Suprapubic skin (tissue), 3 donors: Measurements from ENCODE around the gene PHACTR1.

ENCODE experiments used
- POLR2A ChIP-seq, 2 donors: fragments of 450-650 bp; IDR thresholded peaks; one replicate each; pipeline ENCODE4 v1.6.1; 2017; ENCODE audit warnings: antibody characterized with exemption in 2 of 2, mild to moderate bottlenecking in 2 of 2, moderate library complexity in 2 of 2
- TF ChIP-seq, protein P1 (sequence below), 2 donors: fragments of 200-600 bp in 1 of 2; fragments of 450-650 bp in 1 of 2; sonication (generic) in 1 of 2; IDR thresholded peaks; one replicate each; pipeline ENCODE4 v1.5.1; 2016 to 2019; ENCODE audit warnings: antibody characterized with exemption in 2 of 2, mild to moderate bottlenecking in 1 of 2, moderate library complexity in 1 of 2

DNA sequence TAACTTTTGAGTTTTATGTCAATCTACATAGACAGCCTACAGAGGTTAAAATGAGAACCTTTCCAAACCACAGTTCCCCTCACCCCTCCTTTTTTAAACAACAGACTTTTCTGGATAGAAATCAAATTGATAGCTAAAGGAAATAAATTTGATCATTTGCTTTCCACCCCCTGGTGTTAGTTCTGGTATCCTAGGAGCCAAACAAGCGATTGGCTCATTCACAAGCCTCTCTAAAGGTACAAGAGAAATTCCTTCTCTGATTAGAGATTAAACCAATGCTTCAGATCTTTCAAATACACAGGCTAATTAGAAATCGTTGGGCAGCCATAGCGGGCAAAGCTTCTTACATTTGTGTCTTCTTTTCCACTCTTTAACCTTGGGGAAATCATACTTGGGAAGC, 379.5 kb downstream of the PHACTR1 start:
- TF ChIP-seq, protein P1, sequence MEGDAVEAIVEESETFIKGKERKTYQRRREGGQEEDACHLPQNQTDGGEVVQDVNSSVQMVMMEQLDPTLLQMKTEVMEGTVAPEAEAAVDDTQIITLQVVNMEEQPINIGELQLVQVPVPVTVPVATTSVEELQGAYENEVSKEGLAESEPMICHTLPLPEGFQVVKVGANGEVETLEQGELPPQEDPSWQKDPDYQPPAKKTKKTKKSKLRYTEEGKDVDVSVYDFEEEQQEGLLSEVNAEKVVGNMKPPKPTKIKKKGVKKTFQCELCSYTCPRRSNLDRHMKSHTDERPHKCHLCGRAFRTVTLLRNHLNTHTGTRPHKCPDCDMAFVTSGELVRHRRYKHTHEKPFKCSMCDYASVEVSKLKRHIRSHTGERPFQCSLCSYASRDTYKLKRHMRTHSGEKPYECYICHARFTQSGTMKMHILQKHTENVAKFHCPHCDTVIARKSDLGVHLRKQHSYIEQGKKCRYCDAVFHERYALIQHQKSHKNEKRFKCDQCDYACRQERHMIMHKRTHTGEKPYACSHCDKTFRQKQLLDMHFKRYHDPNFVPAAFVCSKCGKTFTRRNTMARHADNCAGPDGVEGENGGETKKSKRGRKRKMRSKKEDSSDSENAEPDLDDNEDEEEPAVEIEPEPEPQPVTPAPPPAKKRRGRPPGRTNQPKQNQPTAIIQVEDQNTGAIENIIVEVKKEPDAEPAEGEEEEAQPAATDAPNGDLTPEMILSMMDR (IDR thresholded peaks at IDR 0.05) = no peak
- no peak for TF ChIP-seq POLR2A (IDR thresholded peaks at IDR 0.05)
